CD14-positive monocyte (primary cell): ENCODE measurements around the gene KCNT2. TPM values are rescaled to one million over a fixed set of nuclear protein-coding genes. Genes with fewer than 3 reads are reported as not detected.

Experiments
- DNase-seq, 3 donors: peaks; one replicate each; pipeline ENCODE4 v3.0.0-alpha.2; 2011 to 2022
- H2AFZ ChIP-seq: 2 replicates; pipeline ENCODE4 v1.6.0; 2012; ENCODE audit warnings: mild to moderate bottlenecking, low read depth, low read length, inconsistent platforms; ENCODE audit not compliant: insufficient read depth, poor library complexity, severe bottlenecking
- H3K27ac ChIP-seq, 2 donors: 1 replicate in 1 of 2; 2 replicates in 1 of 2; pipeline ENCODE4 v1.5.1; 2012 to 2013; ENCODE audit warnings: low read length in 2 of 2, control low read depth in 1 of 2, inconsistent platforms in 1 of 2, low read depth in 1 of 2, mild to moderate bottlenecking in 1 of 2
- H3K27me3 ChIP-seq, 2 donors: one replicate each; pipeline versions ENCODE4 v1.6.0 to v1.6.1; 2011 to 2013; ENCODE audit warnings: low read length in 2 of 2; ENCODE audit not compliant: control insufficient read depth in 2 of 2, insufficient read depth in 2 of 2
- H3K36me3 ChIP-seq, 2 donors: replicated peaks in 1 of 2; 1 replicate in 1 of 2; 2 replicates in 1 of 2; pipeline versions ENCODE4 v1.5.1 to v1.6.1; 2012 to 2013; ENCODE audit warnings: low read length in 2 of 2, control low read depth in 1 of 2, inconsistent platforms in 1 of 2, mild to moderate bottlenecking in 1 of 2; ENCODE audit not compliant: insufficient read depth in 2 of 2, control insufficient read depth in 1 of 2
- H3K4me1 ChIP-seq, 2 donors: 1 replicate in 1 of 2; 2 replicates in 1 of 2; pipeline versions ENCODE4 v1.5.1 to v1.6.1; 2012 to 2013; ENCODE audit warnings: low read length in 2 of 2, control low read depth in 1 of 2, inconsistent platforms in 1 of 2, mild to moderate bottlenecking in 1 of 2, moderate library complexity in 1 of 2; ENCODE audit not compliant: insufficient read depth in 2 of 2, control insufficient read depth in 1 of 2
- H3K4me2 ChIP-seq: replicated peaks from 2 replicates; pipeline ENCODE3; 2012; ENCODE audit warnings: low read length, moderate library complexity, mild to moderate bottlenecking; ENCODE audit not compliant: poor library complexity, severe bottlenecking; ENCODE audit errors: extremely low read depth
- H3K4me3 ChIP-seq, 3 experiments: fragments of 200-600 bp in 1 of 3; sonication (generic) in 1 of 3; replicated peaks in 1 of 3; 1 replicate in 2 of 3; 2 replicates in 1 of 3; pipeline ENCODE4 v1.5.1; 2011 to 2013; ENCODE audit warnings: low read length in 3 of 3, mild to moderate bottlenecking in 3 of 3, control low read depth in 2 of 3, low read depth in 2 of 3, inconsistent platforms in 1 of 3, moderate library complexity in 1 of 3
- H3K79me2 ChIP-seq: 2 replicates; pipeline ENCODE4 v1.6.0; 2012; ENCODE audit warnings: mild to moderate bottlenecking, control low read depth, inconsistent platforms, low read length, moderate library complexity; ENCODE audit not compliant: insufficient read depth
- H3K9ac ChIP-seq: 2 replicates; pipeline ENCODE4 v1.6.0; 2017; ENCODE audit warnings: low read length, mild to moderate bottlenecking; ENCODE audit not compliant: insufficient read depth, poor library complexity, severe bottlenecking
- H3K9me3 ChIP-seq, 2 donors: replicated peaks in 1 of 2; 1 replicate in 1 of 2; 2 replicates in 1 of 2; pipeline versions ENCODE4 v1.5.1 to v1.6.1; 2012 to 2013; ENCODE audit warnings: low read length in 2 of 2, control low read depth in 1 of 2; ENCODE audit not compliant: control insufficient read depth in 1 of 2, insufficient read depth in 1 of 2
- H4K20me1 ChIP-seq: 2 replicates; pipeline ENCODE4 v1.6.0; 2012; ENCODE audit warnings: mild to moderate bottlenecking, low read length, control low read depth, moderate library complexity; ENCODE audit not compliant: insufficient read depth
- H3K27ac Mint-ChIP-seq, 7 donors: one replicate each; pipeline ENCODE4 v1.8.0; 2020; ENCODE audit warnings: mild to moderate bottlenecking in 7 of 7, mixed read lengths in 7 of 7, moderate library complexity in 6 of 7, inconsistent platforms in 2 of 7
- H3K27me3 Mint-ChIP-seq, 3 donors: one replicate each; pipeline ENCODE4 v1.8.0; 2021 to 2022; ENCODE audit warnings: low read depth in 3 of 3, mild to moderate bottlenecking in 3 of 3, mixed read lengths in 3 of 3, moderate library complexity in 3 of 3, inconsistent platforms in 1 of 3
- H3K36me3 Mint-ChIP-seq, 2 donors: one replicate each; pipeline ENCODE4 v1.8.0; 2020; ENCODE audit warnings: mixed read lengths in 2 of 2, inconsistent platforms in 1 of 2, mild to moderate bottlenecking in 1 of 2
- H3K4me1 Mint-ChIP-seq: one replicate; pipeline ENCODE4 v1.8.0; 2020; ENCODE audit warnings: mild to moderate bottlenecking, mixed read lengths
- H3K4me3 Mint-ChIP-seq, 2 donors: one replicate each; pipeline ENCODE4 v1.8.0; 2020; ENCODE audit warnings: mild to moderate bottlenecking in 2 of 2, mixed read lengths in 2 of 2, moderate library complexity in 1 of 2
- H3K9me3 Mint-ChIP-seq, 7 donors: one replicate each; pipeline ENCODE4 v1.8.0; 2020 to 2022; ENCODE audit warnings: mixed read lengths in 7 of 7, mild to moderate bottlenecking in 6 of 7, moderate library complexity in 6 of 7, inconsistent platforms in 2 of 7
- WGBS: methylation state at CpG from one replicate; pipeline ENCODE4 v1.1.5; 2013; ENCODE audit warnings: missing lambda C conversion rate; ENCODE audit not compliant: insufficient coverage; 5-methylcytosine and 5-hydroxymethylcytosine counted together
- intact Hi-C, 2 donors: fragments of 100-400 bp; cut with micrococcal nuclease; formaldehyde crosslinking; loops; one replicate each; pipeline versions ENCODE4 v1.15.0 to v1.15.1; 2023
- polyA plus RNA-seq, 3 donors: library from polyadenylated mRNA; depleted of rRNA in 1 of 3; unstranded in 2 of 3; stranded (reverse) in 1 of 3; fragments of 300-500 nt in 2 of 3; fragments of >200 nt in 1 of 3; fragmentation: Illumina TruSeq in 2 of 3; gene quantifications; 1 replicate in 2 of 3; 2 replicates in 1 of 3; pipeline ENCODE4 v1.2.3, GENCODE V29; 2012 to 2021
- TF ChIP-seq, protein P1 (sequence below): fragments of 200-600 bp; IDR thresholded peaks from one replicate; pipeline ENCODE4 v1.8.0; 2022; ENCODE audit warnings: antibody characterized with exemption, mild to moderate bottlenecking

Gene KCNT2
- polyA plus RNA-seq, 3 donors: not detected

DNA sequence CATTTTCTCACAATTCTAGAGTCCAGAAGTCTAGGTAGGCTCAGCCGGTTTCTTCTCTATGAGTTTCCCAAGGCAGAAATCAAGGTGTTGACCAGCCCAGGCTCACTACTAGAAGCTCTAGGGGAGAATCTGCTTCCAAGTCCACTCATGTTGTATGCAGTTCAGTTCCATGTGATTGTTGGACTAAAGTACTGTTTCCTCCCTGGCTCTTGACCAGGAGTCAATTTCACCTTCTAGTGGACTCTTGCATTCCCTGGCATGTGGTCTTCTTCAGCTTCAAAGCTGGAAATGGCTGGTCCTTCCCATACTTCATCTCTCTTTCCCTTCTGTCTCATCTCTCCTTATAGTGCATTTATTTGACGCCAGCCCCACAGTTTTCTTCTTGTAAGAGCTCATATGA is 153.4 kb downstream of the KCNT2 start:
- 75% methylated on average over 1 of the region's 2 CpGs for WGBS
- Histone ChIP-seq H3K27ac (no peak overlapping the region), H2AFZ (no peak overlapping the region), H3K4me3 (no peak overlapping the region), H3K9ac (no peak overlapping the region), H3K4me2 (no peak overlapping the region), H3K79me2 (no peaks in the 10 kb centered on the region), H3K36me3 (no peaks in the 10 kb centered on the region), H4K20me1 (no peaks in the 10 kb centered on the region), H3K27me3 (no peaks in the 10 kb centered on the region), H3K4me1 (no peaks in the 10 kb centered on the region), H3K9me3 (no peaks in the 10 kb centered on the region)
- Mint-ChIP-seq H3K27me3 (no peaks in the 10 kb centered on the region), H3K36me3 (no peaks in the 10 kb centered on the region), H3K9me3 (peaks cover 0 to 2% (median 0%) of the 10 kb centered on the region in 7 donors), H3K4me1 (no peaks in the 10 kb centered on the region), H3K4me3 (no peak overlapping the region), H3K27ac (no peak overlapping the region)
- intact Hi-C loops: no loop called here
- DNase-seq: no peak
- TF ChIP-seq, protein P1, sequence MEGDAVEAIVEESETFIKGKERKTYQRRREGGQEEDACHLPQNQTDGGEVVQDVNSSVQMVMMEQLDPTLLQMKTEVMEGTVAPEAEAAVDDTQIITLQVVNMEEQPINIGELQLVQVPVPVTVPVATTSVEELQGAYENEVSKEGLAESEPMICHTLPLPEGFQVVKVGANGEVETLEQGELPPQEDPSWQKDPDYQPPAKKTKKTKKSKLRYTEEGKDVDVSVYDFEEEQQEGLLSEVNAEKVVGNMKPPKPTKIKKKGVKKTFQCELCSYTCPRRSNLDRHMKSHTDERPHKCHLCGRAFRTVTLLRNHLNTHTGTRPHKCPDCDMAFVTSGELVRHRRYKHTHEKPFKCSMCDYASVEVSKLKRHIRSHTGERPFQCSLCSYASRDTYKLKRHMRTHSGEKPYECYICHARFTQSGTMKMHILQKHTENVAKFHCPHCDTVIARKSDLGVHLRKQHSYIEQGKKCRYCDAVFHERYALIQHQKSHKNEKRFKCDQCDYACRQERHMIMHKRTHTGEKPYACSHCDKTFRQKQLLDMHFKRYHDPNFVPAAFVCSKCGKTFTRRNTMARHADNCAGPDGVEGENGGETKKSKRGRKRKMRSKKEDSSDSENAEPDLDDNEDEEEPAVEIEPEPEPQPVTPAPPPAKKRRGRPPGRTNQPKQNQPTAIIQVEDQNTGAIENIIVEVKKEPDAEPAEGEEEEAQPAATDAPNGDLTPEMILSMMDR: no peak

DNA sequence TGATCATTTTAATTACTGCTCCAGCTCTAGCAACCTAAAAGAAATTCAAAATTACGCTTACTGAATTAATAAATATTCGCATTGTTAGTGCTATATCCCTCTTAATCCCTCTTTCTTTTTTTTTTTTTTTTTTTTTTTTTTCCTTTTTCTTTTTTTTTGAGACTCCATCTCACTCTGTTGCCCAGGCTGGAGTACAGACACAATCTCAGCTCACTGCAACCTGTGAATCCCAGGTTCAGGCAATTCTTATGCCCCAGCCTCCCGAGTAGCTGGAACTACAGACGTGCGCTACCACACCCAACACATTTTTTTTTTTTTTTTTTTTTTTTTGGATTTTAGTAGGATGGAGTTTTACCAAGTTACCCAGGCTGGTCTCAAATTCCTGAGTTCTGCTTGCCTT is 157.1 kb downstream of the KCNT2 start:
- H3K4me1 Mint-ChIP-seq: no peaks in the 10 kb centered on the region
- no peaks in the 10 kb centered on the region for H3K36me3 ChIP-seq
- H3K9me3 ChIP-seq: no peaks in the 10 kb centered on the region
- H3K27ac Mint-ChIP-seq: no peak overlapping the region
- no peak overlapping the region for H3K4me2 ChIP-seq
- no peaks in the 10 kb centered on the region for H3K4me1 ChIP-seq
- H3K9ac ChIP-seq: no peak overlapping the region
- intact Hi-C loops: no loop called here
- no peaks in the 10 kb centered on the region for H3K27me3 Mint-ChIP-seq
- no peaks in the 10 kb centered on the region for H3K36me3 Mint-ChIP-seq
- no peak overlapping the region for H2AFZ ChIP-seq
- H3K79me2 ChIP-seq: no peaks in the 10 kb centered on the region
- TF ChIP-seq, protein P1: no peak
- no CpG with 5 or more reads among the region's 5 CpGs for WGBS
- H4K20me1 ChIP-seq: no peaks in the 10 kb centered on the region
- H3K4me3 Mint-ChIP-seq: no peak overlapping the region
- no peak overlapping the region for H3K27ac ChIP-seq
- no peak overlapping the region for H3K4me3 ChIP-seq
- H3K9me3 Mint-ChIP-seq: peaks cover 0 to 2% (median 0%) of the 10 kb centered on the region in 7 donors
- no peak for DNase-seq
- H3K27me3 ChIP-seq: no peaks in the 10 kb centered on the region
